BLaER1 treated with 17β-estradiol and CSF1 and Interleukin-3, amounts not matched to agents 10 nM and 100 nM (cell line): ENCODE results near the gene CCL8.
"Not testable (repeated sequence)": the region's sequence is repeated elsewhere in the genome, so short reads cannot be mapped to it uniquely, and the experiment has no call there.

Experiments used
- H3K27ac ChIP-seq, 11 experiments: shearing (Covaris generic); formaldehyde crosslinking; 2 replicates each; pipeline ENCODE4 v1.8.1; 2022
- H3K27me3 ChIP-seq, 11 experiments: shearing (Covaris generic); formaldehyde crosslinking; 2 replicates each; pipeline ENCODE4 v1.8.1; 2022
- H3K36me3 ChIP-seq, 11 experiments: shearing (Covaris generic); formaldehyde crosslinking; 2 replicates each; pipeline ENCODE4 v1.8.1; 2022
- H3K4me1 ChIP-seq, 10 experiments: shearing (Covaris generic); formaldehyde crosslinking; 2 replicates each; pipeline ENCODE4 v1.8.1; 2022
- H3K4me2 ChIP-seq, 11 experiments: shearing (Covaris generic); formaldehyde crosslinking; 2 replicates each; pipeline ENCODE4 v1.8.1; 2022
- H3K4me3 ChIP-seq, 10 experiments: shearing (Covaris generic); formaldehyde crosslinking; 2 replicates each; pipeline ENCODE4 v1.8.1; 2022
- H3K9ac ChIP-seq, 11 experiments: shearing (Covaris generic); formaldehyde crosslinking; 2 replicates each; pipeline ENCODE4 v1.8.1; 2022
- H3K9me3 ChIP-seq, 11 experiments: shearing (Covaris generic); formaldehyde crosslinking; replicated peaks in 1 of 11; 2 replicates each; pipeline ENCODE4 v1.8.1; 2022
- H4K20me1 ChIP-seq, 11 experiments: shearing (Covaris generic); formaldehyde crosslinking; 2 replicates each; pipeline ENCODE4 v1.8.1; 2022
- Cebpa-rat ChIP-seq, 11 experiments: shearing (Covaris generic); IDR thresholded peaks; 2 replicates each; pipeline ENCODE4 v1.8.1; 2022

The CCL8 gene

GRCh38 chr17:34307110-34307509 is 12.1 kb upstream of the CCL8 start:
- Histone ChIP-seq H3K27ac (peak overlapping the region in 10 of 11 experiments; percentile 34 to 75 (median 59); a peak in 18 of 22 replicates), H4K20me1 (no peaks in the 10 kb centered on the region), H3K9ac (peak overlapping the region in 5 of 11 experiments; percentile 7 to 54 (median 45); a peak in 4 of 22 replicates), H3K4me3 (0 out of 20 replicates have a peak overlapping the region, but pooled peaks of 1 of the 10 experiments have one; percentile 2), H3K9me3 (no peaks in the 10 kb centered on the region), H3K36me3 (no peaks in the 10 kb centered on the region), H3K4me1 (peaks cover 0 to 96% (median 33%) of the 10 kb centered on the region in 10 experiments; a peak in 14 of 20 replicates), H3K27me3 (no peaks in the 10 kb centered on the region), H3K4me2 (peak overlapping the region; percentile 2 to 83 (median 67); a peak in 16 of 22 replicates)
- peak in 4 of 11 experiments; percentile 28 to 67 (median 38); a peak in 4 of 22 replicates for TF ChIP-seq Cebpa-rat (IDR thresholded peaks at IDR 0.05)

GRCh38 chr17:34308371-34308770 is 10.9 kb upstream of the CCL8 start:
- TF ChIP-seq Cebpa-rat (IDR thresholded peaks at IDR 0.05): no peak
- Histone ChIP-seq H3K9ac (peak overlapping the region in 3 of 11 experiments; percentile 46 to 54 (median 51); a peak in 5 of 22 replicates), H3K9me3 (no peaks in the 10 kb centered on the region), H3K36me3 (no peaks in the 10 kb centered on the region), H3K4me3 (no peak overlapping the region), H3K4me2 (peak overlapping the region in 7 of 11 experiments; percentile 58 to 83 (median 71); a peak in 13 of 22 replicates), H3K27me3 (no peaks in the 10 kb centered on the region), H4K20me1 (no peaks in the 10 kb centered on the region), H3K4me1 (peaks cover 0 to 96% (median 33%) of the 10 kb centered on the region in 10 experiments; a peak in 14 of 20 replicates), H3K27ac (peak overlapping the region in 9 of 11 experiments; percentile 38 to 75 (median 56); a peak in 14 of 22 replicates)

- Histone ChIP-seq H3K4me2 (peak overlapping the region in 2 of 11 experiments; percentile 10 to 15; a peak in 2 of 22 replicates), H3K27ac (0 out of 22 replicates have a peak overlapping the region, but pooled peaks of 1 of the 11 experiments have one; percentile 21), H3K9ac (no peak overlapping the region), H3K4me1 (peaks cover 0 to 95% (median 46%) of the 10 kb centered on the region in 10 experiments; a peak in 16 of 20 replicates), H4K20me1 (no peaks in the 10 kb centered on the region), H3K27me3 (no peaks in the 10 kb centered on the region), H3K9me3 (no peaks in the 10 kb centered on the region), H3K4me3 (no peak overlapping the region), H3K36me3 (no peaks in the 10 kb centered on the region)
- TF ChIP-seq Cebpa-rat (IDR thresholded peaks at IDR 0.05): no peak
Measured at GRCh38 chr17:34311291-34311690, 7.9 kb upstream of the CCL8 start.

GRCh38 chr17:34312080-34312479 is 7.2 kb upstream of the CCL8 start:
- no peak overlapping the region for H3K9ac ChIP-seq
- H3K36me3 ChIP-seq: no peaks in the 10 kb centered on the region
- no peak overlapping the region for H3K4me3 ChIP-seq
- H3K4me2 ChIP-seq: peak overlapping the region in 2 of 11 experiments; percentile 81 to 89; a peak in 2 of 22 replicates
- no peak overlapping the region; a peak in 1 of 22 replicates for H3K27ac ChIP-seq
- peaks cover 0 to 93% (median 38%) of the 10 kb centered on the region in 10 experiments; a peak in 16 of 20 replicates for H3K4me1 ChIP-seq
- no peak for TF ChIP-seq Cebpa-rat (IDR thresholded peaks at IDR 0.05)
- no peaks in the 10 kb centered on the region for H3K9me3 ChIP-seq
- no peaks in the 10 kb centered on the region for H4K20me1 ChIP-seq
- H3K27me3 ChIP-seq: no peaks in the 10 kb centered on the region

GRCh38 chr17:34313164-34313563 is 6.1 kb upstream of the CCL8 start:
- H3K27ac ChIP-seq: peak overlapping the region in 2 of 11 experiments; percentile 55 to 68; a peak in 2 of 22 replicates
- no peaks in the 10 kb centered on the region for H3K36me3 ChIP-seq
- H3K9ac ChIP-seq: no peak overlapping the region
- no peak overlapping the region for H3K4me3 ChIP-seq
- no peaks in the 10 kb centered on the region for H3K9me3 ChIP-seq
- TF ChIP-seq Cebpa-rat (IDR thresholded peaks at IDR 0.05): no peak
- H3K27me3 ChIP-seq: no peaks in the 10 kb centered on the region
- peak overlapping the region in 3 of 11 experiments; percentile 69 to 89 (median 81); a peak in 5 of 22 replicates for H3K4me2 ChIP-seq
- H3K4me1 ChIP-seq: peaks cover 0 to 93% (median 27%) of the 10 kb centered on the region in 10 experiments; a peak in 16 of 20 replicates
- H4K20me1 ChIP-seq: no peaks in the 10 kb centered on the region

GRCh38 chr17:34314279-34314678 is 5.0 kb upstream of the CCL8 start:
- H3K4me2 ChIP-seq: peak overlapping the region in 8 of 11 experiments; percentile 28 to 89 (median 64); a peak in 14 of 22 replicates
- H3K9me3 ChIP-seq: no peaks in the 10 kb centered on the region
- H3K27ac ChIP-seq: peak overlapping the region in 4 of 11 experiments; percentile 19 to 68 (median 44); a peak in 4 of 22 replicates
- H3K27me3 ChIP-seq: no peaks in the 10 kb centered on the region
- H3K9ac ChIP-seq: peak overlapping the region in 2 of 11 experiments; percentile 6 to 53; a peak in 3 of 22 replicates
- no peak overlapping the region for H3K4me3 ChIP-seq
- TF ChIP-seq Cebpa-rat (IDR thresholded peaks at IDR 0.05): peak; percentile 26 to 71 (median 66); a peak in 14 of 22 replicates
- H3K4me1 ChIP-seq: peaks cover 0 to 93% (median 23%) of the 10 kb centered on the region in 10 experiments; a peak in 16 of 20 replicates
- H3K36me3 ChIP-seq: no peaks in the 10 kb centered on the region
- no peaks in the 10 kb centered on the region for H4K20me1 ChIP-seq

GRCh38 chr17:34318474-34318873 is 761 bp upstream of the CCL8 start:
- no peaks in the 10 kb centered on the region for H4K20me1 ChIP-seq
- peaks cover 0 to under 1% (median 0%) of the 10 kb centered on the region in 11 experiments; a peak in 2 of 22 replicates for H3K9me3 ChIP-seq
- H3K9ac ChIP-seq: no peak overlapping the region
- no peak for TF ChIP-seq Cebpa-rat (IDR thresholded peaks at IDR 0.05)
- no peaks in the 10 kb centered on the region for H3K27me3 ChIP-seq
- H3K4me2 ChIP-seq: peak overlapping the region in 4 of 11 experiments; percentile 18 to 92 (median 82); a peak in 8 of 22 replicates
- peak overlapping the region in 3 of 11 experiments; percentile 50 to 74 (median 68); a peak in 5 of 22 replicates for H3K27ac ChIP-seq
- H3K4me1 ChIP-seq: peaks cover 0 to 94% (median 21%) of the 10 kb centered on the region in 10 experiments; a peak in 16 of 20 replicates
- no peaks in the 10 kb centered on the region for H3K36me3 ChIP-seq
- no peak overlapping the region for H3K4me3 ChIP-seq

GRCh38 chr17:34321964-34322363 is 2.7 kb downstream of the CCL8 start:
- Histone ChIP-seq H3K4me1 (peaks cover 0 to 62% (median 2%) of the 10 kb centered on the region in 10 experiments; a peak in 7 of 20 replicates), H3K27ac (peak overlapping the region in 3 of 11 experiments; percentile 5 to 68 (median 7); a peak in 2 of 22 replicates), H4K20me1 (no peaks in the 10 kb centered on the region), H3K9me3 (peaks cover 3 to 22% (median 16%) of the 10 kb centered on the region in 11 experiments; a peak in 15 of 22 replicates), H3K4me2 (peak overlapping the region in 2 of 11 experiments; percentile 90 to 92; a peak in 4 of 22 replicates), H3K4me3 (0 out of 20 replicates have a peak overlapping the region, but pooled peaks of 1 of the 10 experiments have one; percentile 48), H3K27me3 (no peaks in the 10 kb centered on the region), H3K36me3 (peaks cover 0 to 11% (median 0%) of the 10 kb centered on the region in 11 experiments; a peak in 1 of 22 replicates), H3K9ac (no peak overlapping the region; a peak in 1 of 22 replicates)
- TF ChIP-seq Cebpa-rat (IDR thresholded peaks at IDR 0.05): no peak

- Histone ChIP-seq H3K36me3 (peaks cover 0 to 11% (median 0%) of the 10 kb centered on the region in 11 experiments; a peak in 1 of 22 replicates), H3K9me3 (peaks cover 3 to 22% (median 16%) of the 10 kb centered on the region in 11 experiments; a peak in 15 of 22 replicates)
- H3K27me3 ChIP-seq, H3K4me1 ChIP-seq, H4K20me1 ChIP-seq, H3K27ac ChIP-seq, H3K4me3 ChIP-seq, H3K4me2 ChIP-seq, H3K9ac ChIP-seq: not testable (repeated sequence)
Measured at GRCh38 chr17:34327580-34327979, 8.3 kb downstream of the CCL8 start.
